ENCODE measurements around the gene ARF1.

ARF1 gene

DNA sequence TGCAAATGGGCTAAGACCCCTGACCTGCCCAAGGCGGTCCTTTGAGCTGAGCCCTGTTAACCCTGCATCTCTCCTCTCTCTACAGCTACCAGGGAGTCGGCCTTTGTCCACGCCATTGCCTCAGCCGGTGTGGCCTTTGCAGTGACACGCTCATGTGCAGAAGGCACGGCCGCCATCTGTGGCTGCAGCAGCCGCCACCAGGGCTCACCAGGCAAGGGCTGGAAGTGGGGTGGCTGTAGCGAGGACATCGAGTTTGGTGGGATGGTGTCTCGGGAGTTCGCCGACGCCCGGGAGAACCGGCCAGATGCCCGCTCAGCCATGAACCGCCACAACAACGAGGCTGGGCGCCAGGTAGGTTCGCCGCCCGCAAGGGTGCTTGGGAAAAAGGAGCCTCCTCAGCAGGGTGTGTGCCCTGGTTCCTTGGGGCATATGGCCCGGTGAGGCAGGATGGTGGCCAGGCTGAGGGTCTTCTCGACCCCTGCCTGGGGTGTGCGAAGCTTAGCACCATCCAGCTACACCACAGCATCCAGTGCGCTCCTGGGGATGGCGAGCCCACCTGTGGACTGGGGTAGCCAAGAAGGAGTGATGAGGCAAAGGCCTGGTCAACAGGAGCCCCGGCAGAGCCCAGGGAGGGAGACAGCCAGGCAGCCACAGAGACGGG is 31.8 kb upstream of the ARF1 start:
- no peak for DNase-seq

DNA sequence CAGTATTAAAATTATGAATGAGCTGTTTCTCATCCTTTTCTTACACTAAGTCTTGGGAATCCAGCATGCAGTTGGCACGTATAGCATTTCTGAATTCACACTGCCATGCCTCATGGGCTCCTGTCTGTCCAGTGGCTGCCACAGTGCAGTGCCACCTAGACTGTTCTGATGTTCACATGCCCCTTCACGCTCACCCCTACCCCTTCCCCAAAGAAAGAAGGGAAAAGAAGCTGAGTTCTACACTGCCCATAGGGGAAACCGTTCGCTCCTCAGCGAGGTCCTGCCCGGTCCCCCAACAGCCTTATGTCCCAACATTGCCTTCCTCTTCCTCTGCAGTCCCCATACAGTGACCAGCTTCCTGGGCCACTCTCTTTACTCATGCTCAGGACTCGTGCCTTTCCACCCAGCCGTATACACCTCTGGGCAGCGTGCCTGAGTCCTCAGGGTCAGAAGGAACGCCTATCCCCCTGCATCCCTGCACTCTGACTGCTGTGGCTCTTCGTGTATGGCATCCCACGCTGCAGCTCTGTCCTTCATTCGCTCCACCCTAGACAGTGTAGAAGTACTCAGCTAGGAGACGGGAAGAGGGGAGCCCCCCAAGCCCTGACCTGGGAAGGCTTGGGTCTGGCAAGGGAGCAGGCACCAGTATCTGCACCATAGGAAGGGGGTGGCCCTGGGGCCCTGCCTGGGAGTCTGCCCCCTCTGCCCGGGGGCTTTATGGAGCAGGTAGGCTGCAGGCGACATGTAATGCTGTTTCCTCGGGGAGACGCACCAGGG is 24.1 kb upstream of the ARF1 start:
- DNase-seq, result no peak

DNA sequence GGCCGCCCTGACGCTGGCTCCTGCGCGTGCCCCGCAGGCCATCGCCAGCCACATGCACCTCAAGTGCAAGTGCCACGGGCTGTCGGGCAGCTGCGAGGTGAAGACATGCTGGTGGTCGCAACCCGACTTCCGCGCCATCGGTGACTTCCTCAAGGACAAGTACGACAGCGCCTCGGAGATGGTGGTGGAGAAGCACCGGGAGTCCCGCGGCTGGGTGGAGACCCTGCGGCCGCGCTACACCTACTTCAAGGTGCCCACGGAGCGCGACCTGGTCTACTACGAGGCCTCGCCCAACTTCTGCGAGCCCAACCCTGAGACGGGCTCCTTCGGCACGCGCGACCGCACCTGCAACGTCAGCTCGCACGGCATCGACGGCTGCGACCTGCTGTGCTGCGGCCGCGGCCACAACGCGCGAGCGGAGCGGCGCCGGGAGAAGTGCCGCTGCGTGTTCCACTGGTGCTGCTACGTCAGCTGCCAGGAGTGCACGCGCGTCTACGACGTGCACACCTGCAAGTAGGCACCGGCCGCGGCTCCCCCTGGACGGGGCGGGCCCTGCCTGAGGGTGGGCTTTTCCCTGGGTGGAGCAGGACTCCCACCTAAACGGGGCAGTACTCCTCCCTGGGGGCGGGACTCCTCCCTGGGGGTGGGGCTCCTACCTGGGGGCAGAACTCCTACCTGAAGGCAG is 23.4 kb upstream of the ARF1 start:
- DNase-seq, result no peak

DNA sequence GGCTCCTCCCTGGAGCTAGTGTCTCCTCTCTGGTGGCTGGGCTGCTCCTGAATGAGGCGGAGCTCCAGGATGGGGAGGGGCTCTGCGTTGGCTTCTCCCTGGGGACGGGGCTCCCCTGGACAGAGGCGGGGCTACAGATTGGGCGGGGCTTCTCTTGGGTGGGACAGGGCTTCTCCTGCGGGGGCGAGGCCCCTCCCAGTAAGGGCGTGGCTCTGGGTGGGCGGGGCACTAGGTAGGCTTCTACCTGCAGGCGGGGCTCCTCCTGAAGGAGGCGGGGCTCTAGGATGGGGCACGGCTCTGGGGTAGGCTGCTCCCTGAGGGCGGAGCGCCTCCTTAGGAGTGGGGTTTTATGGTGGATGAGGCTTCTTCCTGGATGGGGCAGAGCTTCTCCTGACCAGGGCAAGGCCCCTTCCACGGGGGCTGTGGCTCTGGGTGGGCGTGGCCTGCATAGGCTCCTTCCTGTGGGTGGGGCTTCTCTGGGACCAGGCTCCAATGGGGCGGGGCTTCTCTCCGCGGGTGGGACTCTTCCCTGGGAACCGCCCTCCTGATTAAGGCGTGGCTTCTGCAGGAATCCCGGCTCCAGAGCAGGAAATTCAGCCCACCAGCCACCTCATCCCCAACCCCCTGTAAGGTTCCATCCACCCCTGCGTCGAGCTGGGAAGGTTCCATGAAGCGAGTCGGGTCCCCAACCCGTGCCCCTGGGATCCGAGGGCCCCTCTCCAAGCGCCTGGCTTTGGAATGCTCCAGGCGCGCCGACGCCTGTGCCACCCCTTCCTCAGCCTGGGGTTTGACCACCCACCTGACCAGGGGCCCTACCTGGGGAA is 22.7 kb upstream of the ARF1 start:
- no peak for DNase-seq

DNA sequence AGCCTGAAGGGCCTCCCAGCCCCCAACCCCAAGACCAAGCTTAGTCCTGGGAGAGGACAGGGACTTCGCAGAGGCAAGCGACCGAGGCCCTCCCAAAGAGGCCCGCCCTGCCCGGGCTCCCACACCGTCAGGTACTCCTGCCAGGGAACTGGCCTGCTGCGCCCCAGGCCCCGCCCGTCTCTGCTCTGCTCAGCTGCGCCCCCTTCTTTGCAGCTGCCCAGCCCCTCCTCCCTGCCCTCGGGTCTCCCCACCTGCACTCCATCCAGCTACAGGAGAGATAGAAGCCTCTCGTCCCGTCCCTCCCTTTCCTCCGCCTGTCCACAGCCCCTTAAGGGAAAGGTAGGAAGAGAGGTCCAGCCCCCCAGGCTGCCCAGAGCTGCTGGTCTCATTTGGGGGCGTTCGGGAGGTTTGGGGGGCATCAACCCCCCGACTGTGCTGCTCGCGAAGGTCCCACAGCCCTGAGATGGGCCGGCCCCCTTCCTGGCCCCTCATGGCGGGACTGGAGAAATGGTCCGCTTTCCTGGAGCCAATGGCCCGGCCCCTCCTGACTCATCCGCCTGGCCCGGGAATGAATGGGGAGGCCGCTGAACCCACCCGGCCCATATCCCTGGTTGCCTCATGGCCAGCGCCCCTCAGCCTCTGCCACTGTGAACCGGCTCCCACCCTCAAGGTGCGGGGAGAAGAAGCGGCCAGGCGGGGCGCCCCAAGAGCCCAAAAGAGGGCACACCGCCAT is 21.9 kb upstream of the ARF1 start:
- no peak for DNase-seq

DNA sequence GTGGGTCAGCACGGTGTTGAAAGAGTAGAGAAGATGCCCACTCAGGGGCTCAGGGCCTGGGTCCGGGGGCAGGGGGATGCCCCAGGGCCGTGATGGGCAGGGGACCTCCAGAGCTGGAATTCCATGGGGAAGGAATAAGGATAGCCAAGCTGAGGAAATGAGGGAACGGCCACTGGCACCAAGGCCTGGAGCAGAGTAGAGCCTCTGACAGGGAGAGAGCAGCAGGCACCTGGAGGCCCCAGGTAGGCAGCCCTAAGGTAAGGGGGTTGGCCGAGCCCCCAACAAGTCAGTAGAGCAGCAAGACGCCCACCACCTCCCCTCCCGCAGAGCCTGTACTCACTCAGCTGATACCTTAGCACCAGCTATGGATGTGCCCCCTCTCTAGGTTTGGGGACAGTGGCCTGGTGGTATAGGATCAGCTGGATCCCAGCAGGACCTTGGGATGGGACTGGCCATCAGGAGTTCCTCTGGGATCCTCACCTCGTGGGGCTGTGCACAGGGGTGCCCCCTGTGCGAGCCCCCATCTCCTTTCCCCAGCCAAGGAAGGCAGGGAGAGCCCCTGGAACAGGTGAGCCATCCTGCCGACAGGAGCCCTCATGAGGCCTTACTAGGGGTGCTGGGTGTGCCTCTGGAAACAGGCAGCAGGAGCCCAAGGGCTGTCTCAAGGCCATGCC is 21.0 kb upstream of the ARF1 start:
- DNase-seq, result no peak

DNA sequence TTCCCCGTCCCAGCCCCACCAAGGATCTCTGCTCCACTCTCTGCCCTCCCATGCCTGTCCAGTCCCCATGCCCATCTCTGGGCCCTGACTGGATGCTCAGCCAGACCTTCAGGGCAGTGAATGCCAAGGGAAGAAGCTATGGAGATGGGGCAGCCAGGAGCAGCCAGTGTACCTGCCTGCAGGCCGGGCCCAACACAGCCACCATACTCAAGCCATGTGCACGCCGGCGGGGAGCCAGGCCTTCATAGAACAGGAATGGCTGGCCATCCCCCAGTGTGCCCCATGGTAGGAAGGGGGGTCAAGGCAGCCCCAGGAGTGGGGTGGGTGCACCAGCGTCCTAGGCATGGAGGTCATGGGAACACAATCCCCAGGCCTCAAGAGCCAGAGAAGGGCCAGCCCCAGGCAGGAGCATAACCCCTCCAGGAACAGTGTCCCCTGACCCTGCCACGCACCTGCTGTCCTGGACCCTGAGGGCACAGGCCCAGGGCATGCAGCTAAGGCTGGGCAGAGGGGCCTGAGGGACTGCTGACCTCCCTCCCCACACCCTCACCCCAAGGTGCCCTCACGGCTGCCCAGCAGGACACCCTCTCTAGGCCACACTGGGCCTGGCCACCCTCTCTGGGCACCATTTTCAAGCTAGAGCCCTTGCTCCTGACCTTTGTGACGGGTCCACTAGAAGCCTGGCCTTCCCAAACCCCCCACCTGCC is 20.3 kb upstream of the ARF1 start:
- DNase-seq, result no peak

DNA sequence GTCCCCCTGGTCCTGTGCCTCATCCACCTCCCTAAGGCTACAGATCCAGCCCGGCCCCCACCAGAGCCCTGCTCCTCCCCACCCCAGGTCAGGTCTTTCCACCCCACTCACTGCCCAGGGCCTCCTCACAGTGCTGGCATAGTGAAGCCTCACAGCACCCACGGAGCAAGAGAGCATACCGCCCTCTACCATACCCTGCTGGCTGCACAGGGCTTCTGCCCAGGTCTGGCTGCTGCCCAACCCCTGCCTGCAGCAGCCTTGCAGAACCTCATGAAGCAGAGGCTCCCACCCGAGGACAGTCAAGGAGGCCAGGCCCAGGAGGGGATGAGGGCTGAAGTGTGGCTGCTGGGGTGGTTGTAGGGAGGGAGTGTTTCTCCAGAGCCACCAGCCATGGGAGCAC is 19.7 kb upstream of the ARF1 start:
- DNase-seq, result no peak

DNA sequence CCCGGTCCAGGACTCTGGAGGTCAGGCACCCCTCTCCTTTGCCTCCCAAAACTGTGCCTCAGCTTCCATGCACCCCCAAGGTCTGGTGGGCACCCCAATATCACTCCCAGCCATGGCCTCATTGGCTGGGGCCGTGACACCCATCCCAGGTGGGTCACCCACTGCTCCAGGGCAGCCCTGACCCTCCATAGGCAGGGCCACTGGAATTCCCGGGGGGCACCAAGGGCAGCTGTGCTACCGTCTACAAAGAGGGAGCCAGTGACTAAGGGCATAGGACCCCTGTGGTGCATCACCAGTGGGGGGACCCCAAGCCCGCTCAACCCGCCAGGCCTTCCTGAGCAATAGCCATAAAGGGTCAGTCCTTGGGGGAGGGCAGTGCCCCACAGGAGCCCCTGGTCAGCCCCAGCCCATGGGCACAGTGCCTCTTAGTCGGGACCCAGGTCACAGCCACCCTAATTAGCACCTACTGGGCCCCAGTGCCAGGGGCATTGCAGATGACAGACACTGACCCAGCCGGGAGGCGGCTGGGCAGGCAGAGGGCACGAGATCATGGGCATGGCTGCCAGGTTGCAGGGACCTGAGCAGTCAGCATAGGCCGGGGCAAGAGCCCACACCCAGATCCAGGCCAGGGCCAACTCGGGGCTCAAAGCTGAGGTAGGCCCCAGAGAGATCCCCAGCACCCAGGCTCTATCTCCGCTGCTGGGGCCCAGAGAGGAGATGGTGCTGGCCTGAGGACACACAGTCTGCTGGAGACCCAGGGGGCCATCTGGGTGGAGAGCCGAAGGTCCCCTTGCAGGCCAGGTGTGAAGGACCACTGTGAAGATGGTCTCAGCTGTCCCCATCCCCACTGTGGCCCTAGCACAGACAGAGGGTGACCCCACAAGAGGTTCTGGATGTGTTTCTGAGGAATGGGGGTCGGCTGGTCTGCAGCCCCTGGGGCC is 19.0 kb upstream of the ARF1 start:
- no peak for DNase-seq

DNA sequence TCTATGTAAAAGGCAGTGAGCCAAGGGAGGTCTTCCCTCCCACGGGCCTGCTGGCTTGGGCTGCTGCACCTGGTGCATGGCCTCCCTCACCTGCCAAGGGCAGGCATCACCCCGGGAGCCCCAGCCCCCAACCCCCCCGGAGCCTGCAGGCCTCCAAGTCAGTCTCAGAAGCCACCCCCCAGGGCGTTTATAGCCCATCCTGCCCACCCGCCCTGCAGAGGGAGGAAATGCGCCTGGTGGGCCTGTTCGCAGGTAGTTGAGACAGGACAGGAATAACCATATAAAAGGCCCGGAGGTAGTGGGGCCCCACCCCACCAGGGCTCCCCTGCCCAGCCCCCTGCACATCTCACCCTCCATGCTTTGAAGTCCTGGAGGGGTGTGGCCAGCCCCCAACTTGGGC is 18.2 kb upstream of the ARF1 start:
- DNase-seq, result no peak

DNA sequence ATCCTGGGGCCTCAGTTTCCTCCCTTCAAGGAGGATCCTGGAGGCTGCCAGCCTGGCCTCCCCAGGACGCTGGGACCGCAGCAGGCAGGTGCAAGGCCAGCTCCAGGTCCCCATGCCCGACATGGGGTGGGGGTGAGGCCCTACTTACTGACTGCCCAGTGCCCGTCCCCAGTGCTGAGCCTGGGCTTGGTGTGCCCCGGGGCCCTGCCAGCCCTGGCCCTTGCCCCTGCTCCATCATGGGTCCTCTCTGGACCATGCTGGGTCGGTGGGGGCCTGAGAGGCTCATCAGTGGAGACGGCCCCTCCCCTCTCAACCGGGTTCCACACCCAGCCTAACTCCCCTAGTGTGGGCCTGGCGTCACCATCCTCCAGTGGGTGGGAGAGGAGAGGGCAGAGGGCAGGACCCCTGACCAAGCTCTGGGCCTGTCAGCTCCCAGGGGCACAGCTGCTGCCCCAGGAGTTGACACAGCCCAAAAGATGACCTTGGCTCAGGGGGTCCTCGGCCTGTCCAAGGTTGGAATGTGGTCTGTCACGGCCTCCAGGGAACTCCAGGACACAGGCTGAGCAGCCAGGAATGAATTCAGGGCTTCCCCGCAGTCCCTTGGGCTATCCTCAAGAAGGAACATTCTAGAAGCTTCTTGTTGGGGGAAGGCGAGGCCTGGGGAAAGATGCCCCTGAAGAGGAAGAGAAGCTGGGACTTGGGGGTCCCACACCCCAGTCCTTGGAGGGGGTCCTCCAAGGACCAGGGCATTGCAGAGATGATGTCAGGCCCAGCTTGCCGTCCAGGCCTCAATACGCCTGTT is 17.6 kb upstream of the ARF1 start:
- no peak for DNase-seq

DNA sequence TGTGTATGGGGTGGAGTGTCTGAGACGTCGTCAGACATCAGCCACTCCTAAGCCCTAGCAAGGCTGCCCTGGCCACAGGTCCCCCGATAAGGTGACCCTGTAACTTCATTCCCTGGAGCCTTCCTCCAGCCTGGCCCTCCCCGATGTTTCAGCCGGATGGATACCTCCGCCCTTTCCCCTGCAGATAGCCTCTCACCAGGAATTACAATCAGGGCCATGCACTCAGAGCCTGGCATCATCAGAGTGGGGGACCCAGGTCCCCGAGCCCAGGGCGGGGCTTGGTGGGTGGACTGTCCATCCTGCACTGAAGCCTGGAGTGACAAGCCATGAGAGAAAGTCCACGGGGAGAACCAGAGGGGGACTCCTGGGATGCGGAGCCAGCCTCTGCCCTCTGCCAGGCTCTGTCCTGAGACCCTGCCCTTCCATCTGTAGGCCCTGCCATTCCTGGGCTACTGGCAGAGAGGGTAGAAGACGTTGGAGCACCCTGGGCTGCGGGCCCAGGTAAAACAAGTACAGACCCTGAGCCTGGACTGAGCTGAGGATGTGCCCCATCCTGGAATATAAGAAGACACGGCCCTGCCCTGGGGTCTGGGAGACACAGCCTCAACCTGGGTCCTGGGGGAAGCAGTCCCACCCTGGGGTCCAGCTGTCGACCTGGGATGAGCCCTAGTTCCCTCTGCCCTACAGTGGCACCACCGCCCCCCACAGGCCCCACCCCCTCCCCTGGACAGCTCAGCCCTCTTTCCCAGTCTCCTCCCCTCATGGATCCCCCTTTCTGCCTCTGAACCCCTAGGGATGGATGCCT is 16.8 kb upstream of the ARF1 start:
- DNase-seq, result no peak

DNA sequence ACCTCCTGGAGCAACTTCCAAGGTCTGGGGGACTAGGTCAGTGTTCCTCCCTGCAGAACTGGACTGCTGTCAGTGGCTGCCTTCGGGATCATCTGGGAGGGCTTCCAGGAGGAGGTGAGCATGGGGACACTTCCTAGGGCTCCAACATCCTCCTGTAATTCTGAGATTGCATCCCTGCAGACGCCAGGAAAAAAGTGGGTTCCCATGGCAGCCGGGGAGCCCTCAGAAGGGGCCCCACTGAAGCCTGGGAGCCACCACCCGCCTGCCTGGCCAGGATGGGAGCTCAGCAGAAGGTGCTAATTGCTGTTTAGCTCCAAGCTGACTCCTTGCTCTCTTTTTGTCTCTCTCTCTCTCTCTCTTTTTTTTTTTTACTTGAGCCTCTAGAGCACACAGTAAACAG is 16.1 kb upstream of the ARF1 start:
- no peak for DNase-seq

DNA sequence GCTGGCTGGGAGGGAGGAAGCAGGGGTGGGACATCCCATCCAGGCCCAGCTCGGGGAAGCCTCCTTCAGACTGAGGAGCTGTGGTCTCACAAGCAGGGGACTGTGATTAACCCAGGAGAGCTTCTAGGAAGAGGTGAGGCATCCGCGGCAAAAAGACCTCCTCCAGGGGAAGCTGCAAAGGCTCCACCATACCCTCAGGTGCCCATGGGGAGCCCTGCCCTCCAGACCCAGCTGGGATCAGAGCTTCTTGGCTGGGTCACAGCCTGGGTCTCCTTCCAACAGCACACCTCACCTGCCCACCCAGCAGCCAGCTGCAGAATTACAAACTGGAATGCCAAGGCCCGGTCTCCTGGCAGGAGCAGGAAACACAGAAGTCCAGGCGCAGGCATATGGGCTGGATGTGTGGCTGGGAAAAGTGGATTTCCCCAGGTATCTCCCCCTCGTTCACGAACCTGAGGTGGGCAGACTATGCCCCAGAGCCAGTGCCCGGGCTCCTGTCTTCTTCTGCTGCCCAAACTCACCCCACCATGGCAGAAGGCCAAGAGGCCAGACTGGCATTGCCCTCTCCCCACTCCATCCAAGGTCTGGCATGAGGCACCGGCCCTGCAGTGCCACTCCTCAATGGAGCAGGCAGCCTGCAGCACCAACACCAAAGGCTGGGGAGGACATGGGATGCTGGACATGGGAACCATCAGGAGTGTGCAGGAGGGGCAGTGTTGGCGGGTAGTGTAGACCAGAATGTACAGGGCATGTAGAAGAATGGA is 15.4 kb upstream of the ARF1 start:
- no peak for DNase-seq

DNA sequence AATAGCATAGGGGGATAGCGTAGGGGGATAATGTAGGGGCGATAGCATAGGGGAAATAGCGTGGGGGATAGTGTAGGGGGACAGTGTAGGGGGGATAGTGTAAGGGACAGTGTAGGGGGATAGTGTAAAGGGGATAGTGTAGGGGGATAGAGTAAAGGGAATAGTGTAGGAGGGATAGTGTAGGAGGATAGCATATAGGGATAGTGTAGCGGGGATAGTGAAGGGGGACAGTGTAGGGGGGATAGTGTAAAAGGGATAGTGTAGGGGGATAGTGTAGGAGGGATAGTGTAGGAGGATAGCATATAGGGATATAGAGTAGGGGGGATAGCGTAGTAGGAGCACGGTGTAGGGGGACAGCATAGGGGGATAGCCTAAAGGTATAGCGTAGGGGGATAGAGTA is 14.1 kb upstream of the ARF1 start:
- DNase-seq, result no peak

DNA sequence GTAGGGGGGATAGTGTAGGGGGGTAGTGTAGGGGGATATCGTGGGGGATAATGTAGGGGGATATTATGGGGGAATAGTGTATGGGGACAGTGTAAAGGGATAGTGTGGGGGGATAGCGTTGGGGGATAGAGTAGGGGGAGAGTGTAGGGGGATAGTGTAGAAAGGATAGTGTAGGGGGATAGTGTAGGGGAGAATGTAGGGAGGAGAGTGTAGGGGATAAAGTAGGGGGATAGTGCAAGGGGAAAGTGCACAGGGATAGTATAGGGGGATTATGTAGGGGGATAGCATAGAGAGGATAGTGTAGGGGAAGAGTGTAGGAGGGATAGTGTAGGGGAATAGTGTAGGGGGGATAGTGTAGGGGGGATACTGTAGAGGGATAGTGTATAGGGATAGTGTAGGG is 12.3 kb upstream of the ARF1 start:
- DNase-seq, result no peak

DNA sequence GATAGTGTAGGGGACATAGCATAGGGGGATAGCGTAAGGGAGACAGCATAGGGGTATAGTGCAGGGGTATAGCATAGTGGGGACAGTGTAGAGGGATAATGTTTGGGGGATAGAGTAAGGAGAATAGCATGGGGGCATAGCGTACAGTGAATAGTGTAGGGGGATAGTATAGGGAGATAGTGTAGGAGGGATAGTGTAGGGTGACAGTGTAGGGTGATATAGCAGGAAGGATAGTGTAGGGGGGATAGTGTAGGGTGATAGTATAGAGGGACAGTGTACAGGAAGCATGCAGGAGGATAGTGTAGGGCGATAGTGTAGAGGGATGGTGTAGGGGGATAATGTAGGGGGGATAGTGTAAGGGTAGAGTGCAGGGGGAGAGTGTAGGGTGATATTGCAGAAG is 11.7 kb upstream of the ARF1 start:
- no peak for DNase-seq
